ENCODE data around the gene BRAF.
"Not testable (repeated sequence)": the region's sequence is repeated elsewhere in the genome, so short reads cannot be mapped to it uniquely, and the experiment has no call there.

Gene BRAF

DNA sequence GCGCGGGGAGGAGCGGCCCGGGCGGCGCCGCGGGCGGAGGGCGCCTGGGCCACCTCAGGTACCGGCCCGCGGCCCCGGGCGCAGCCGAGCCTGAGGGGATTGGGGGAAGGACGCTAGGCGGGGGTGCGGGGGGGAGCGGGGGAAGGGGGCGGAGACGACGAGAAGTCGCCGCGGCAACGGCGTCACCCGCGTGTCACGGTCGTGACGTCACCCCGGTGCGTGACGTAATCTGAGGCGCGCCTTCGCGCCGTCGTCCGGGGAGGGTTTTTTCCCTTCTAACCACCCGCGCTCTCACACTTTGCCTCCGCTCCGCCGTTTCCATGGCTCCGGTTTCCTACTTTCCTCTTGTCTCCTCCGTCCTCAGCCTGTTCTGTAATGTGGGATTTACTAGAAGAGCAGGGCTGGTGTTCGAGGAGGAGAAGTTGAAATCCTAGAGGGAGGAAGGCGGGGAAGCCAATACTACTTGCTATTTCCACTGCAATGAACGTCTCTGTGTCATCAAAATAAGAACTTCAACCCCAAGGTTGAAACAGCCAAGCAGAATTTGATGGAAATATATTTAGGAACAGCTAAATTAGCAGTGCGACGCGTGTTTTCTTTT lies at the start of gene BRAF:
Gene BRAF (minus strand): TSS at position 109 of the 601 bp plus-strand sequence. CDS start 226 bp downstream, outside the sequence.
- peak within 1 kb of the TSS; percentile 82 for H3K9ac ChIP-seq (ENCODE audit: insufficient read length, low read depth)
- TF ChIP-seq SUZ12 (IDR thresholded peaks at IDR 0.05; ENCODE audit: extremely low read depth, insufficient read depth, insufficient read length) (no peak), YY1 (IDR thresholded peaks at IDR 0.05; ENCODE audit: insufficient read depth, insufficient read length) (no peak), ZNF274 (IDR thresholded peaks at IDR 0.05; ENCODE audit: low read depth, low read length) (no peak)

DNA sequence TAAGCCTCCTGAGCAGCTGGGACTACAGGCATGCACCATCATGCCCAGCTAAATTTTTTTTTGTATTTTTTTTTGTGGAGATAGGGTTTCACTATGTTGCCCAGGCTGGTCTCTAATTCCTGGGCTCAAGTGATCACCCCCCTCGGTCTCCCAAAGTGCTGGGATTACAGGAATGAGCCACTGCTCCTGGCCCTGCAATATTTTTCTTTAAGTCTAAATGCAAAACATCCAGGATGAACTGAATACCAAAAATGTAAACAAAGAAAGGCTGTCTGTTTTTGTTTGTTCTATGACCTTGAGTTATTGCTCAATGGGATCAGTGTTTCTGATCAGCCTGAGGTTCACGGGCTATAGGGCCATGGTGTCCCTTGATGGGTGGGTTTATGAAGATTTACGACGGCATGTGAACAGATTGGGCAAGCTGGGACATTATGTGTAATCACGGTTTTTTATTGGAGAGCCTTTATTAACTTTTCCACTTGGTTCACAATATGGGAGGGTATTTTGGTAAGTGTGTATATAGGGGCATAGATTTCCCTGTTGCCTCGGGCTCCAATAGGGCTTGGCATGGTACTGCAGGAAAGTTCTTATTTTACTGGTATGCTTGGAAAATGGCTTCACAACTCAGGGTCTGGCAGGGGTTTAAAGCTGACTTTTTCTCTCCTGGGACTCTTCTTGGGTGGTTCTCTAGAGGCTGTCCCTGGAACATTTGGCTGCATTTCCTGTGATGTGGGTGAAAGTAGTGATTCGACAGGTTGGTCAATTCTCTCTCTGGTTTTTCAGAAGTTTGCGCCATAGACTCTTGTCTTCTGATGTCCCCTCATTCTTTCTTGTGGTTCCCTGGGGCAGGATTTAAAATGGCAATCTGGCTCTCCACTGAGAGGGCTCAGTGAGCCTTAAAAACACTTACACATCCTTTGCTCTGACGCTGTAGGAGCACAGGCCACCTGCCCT lies 48.4 kb upstream of the BRAF start:
- no peak overlapping the region for H3K4me3 ChIP-seq (ENCODE audit: insufficient read length, low read depth)
- H3K4me1 ChIP-seq (ENCODE audit: insufficient read depth, insufficient read length), result no peaks in the 10 kb centered on the region
- H3K27me3 ChIP-seq (ENCODE audit: insufficient read depth, insufficient read length), result no peaks in the 10 kb centered on the region
- DNase-seq (ENCODE audit: low read depth, low spot score), result no peak
- H3K9ac ChIP-seq (ENCODE audit: insufficient read length, low read depth), result no peak overlapping the region
- TF ChIP-seq YY1 (IDR thresholded peaks at IDR 0.05; ENCODE audit: insufficient read depth, insufficient read length) (no peak), SUZ12 (IDR thresholded peaks at IDR 0.05; ENCODE audit: extremely low read depth, insufficient read depth, insufficient read length) (no peak), ZNF274 (IDR thresholded peaks at IDR 0.05; ENCODE audit: low read depth, low read length) (no peak)
- H3K36me3 ChIP-seq (ENCODE audit: insufficient read depth, insufficient read length, low read length), result no peaks in the 10 kb centered on the region
- no peaks in the 10 kb centered on the region for H3K9me3 ChIP-seq (ENCODE audit: insufficient read depth, low read length)

More for the DNA sequence above, at the start of gene BRAF:
- no peaks in the 10 kb centered on the region for H3K4me1 ChIP-seq (ENCODE audit: insufficient read depth, insufficient read length)
- peak; percentile 78 for DNase-seq (ENCODE audit: low read depth, low spot score)
- no peaks in the 10 kb centered on the region for H3K27me3 ChIP-seq (ENCODE audit: insufficient read depth, insufficient read length)
- H3K9me3 ChIP-seq (ENCODE audit: insufficient read depth, low read length), result no peaks in the 10 kb centered on the region
- H3K4me3 ChIP-seq (ENCODE audit: insufficient read length, low read depth), result peak within 1 kb of the TSS; percentile 80
- H3K36me3 ChIP-seq (ENCODE audit: insufficient read depth, insufficient read length, low read length), result no peaks in the 10 kb centered on the region

DNA sequence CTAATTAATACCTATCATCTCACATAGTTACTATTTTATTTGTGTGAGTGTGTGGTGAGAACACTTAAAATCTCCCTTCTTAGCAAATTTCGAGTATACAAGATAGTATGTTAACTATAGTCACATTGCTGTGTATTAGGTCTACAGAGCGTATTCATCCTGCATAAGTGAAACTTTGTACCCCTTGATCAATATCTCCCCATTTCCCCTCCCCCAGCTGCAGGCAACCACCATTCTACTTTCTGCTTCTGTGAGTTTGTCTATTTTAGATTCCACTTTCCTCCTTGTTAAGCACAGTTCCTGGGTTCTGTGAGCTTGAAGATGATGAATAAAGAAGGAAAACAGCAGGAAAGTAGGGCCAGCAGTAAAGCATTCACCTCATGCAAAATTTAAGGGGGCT lies 47.6 kb upstream of the BRAF start:
- Histone ChIP-seq H3K36me3 (ENCODE audit: insufficient read depth, insufficient read length, low read length) (no peaks in the 10 kb centered on the region), H3K4me1 (ENCODE audit: insufficient read depth, insufficient read length) (no peaks in the 10 kb centered on the region)

DNA sequence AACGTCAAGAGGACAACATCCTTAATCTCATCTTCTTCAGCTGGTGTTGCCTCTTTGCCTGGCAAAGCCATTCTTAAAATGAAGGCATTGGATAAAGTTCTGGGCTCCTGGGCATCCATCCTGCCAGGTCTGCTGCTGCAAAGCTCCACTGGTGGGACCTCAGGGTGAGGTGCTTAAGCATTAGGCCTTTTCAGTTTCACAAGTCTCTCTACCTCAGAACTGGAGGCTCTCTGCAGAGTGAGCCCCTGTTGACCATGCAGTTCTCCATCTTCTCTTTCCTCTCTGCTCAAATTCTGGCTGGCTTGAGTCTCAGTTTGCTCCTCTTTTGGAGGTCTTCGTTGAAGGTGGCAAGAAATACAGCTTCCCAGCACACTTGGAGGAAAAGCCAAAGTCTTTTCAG lies 42.7 kb upstream of the BRAF start:
- DNase-seq (ENCODE audit: low read depth, low spot score), result no peak
- Histone ChIP-seq H3K9me3 (ENCODE audit: insufficient read depth, low read length) (no peaks in the 10 kb centered on the region), H3K9ac (ENCODE audit: insufficient read length, low read depth) (no peak overlapping the region), H3K27me3 (ENCODE audit: insufficient read depth, insufficient read length) (no peaks in the 10 kb centered on the region), H3K4me3 (ENCODE audit: insufficient read length, low read depth) (no peak overlapping the region), H3K4me1 (ENCODE audit: insufficient read depth, insufficient read length) (no peaks in the 10 kb centered on the region), H3K36me3 (ENCODE audit: insufficient read depth, insufficient read length, low read length) (no peaks in the 10 kb centered on the region)
- TF ChIP-seq YY1 (IDR thresholded peaks at IDR 0.05; ENCODE audit: insufficient read depth, insufficient read length), result no peak
- TF ChIP-seq ZNF274 (IDR thresholded peaks at IDR 0.05; ENCODE audit: low read depth, low read length), result no peak
- TF ChIP-seq SUZ12 (IDR thresholded peaks at IDR 0.05; ENCODE audit: extremely low read depth, insufficient read depth, insufficient read length), result no peak

More for the DNA sequence above, 47.6 kb upstream of the BRAF start:
- DNase-seq (ENCODE audit: low read depth, low spot score), result no peak
- H3K27me3 ChIP-seq (ENCODE audit: insufficient read depth, insufficient read length), result no peaks in the 10 kb centered on the region
- TF ChIP-seq YY1 (IDR thresholded peaks at IDR 0.05; ENCODE audit: insufficient read depth, insufficient read length), result no peak
- TF ChIP-seq SUZ12 (IDR thresholded peaks at IDR 0.05; ENCODE audit: extremely low read depth, insufficient read depth, insufficient read length), result no peak
- no peak for TF ChIP-seq ZNF274 (IDR thresholded peaks at IDR 0.05; ENCODE audit: low read depth, low read length)
- H3K9ac ChIP-seq (ENCODE audit: insufficient read length, low read depth), result no peak overlapping the region
- H3K9me3 ChIP-seq (ENCODE audit: insufficient read depth, low read length), result no peaks in the 10 kb centered on the region
- H3K4me3 ChIP-seq (ENCODE audit: insufficient read length, low read depth), result no peak overlapping the region

DNA sequence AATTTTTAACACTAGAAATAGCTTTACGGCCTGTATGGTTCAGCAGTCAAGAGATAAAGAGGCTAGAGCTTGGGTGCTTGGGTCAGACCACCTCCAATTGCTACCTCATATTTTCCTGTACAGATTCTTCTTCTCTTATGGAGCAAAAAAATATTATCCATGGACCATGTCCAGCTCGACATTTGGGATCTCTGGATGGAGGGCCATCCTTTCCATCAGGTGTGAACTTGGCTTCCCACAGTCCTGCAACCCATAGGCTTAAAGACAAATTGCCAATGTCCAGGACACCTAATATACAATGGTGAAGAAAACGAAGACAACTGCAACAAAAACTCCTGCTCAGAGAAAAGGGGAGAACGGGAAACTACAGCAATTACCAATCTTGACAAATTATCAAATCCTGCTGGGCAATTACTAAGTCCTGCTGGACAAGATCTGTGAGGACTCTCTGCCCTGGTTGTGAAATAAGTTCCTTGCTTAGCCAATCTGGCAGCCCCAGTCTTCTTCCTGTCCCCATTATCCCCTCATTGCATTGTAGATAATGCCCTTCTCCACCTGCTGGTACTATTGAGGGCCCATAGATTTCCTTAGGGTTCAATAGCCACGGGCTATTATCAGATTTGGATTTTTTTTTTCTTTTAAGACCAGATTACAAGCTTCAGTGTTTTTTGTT lies 42.0 kb upstream of the BRAF start:
- Histone ChIP-seq H3K27me3 (ENCODE audit: insufficient read depth, insufficient read length) (no peaks in the 10 kb centered on the region), H3K9ac (ENCODE audit: insufficient read length, low read depth) (no peak overlapping the region), H3K4me3 (ENCODE audit: insufficient read length, low read depth) (no peak overlapping the region), H3K9me3 (ENCODE audit: insufficient read depth, low read length) (no peaks in the 10 kb centered on the region), H3K4me1 (ENCODE audit: insufficient read depth, insufficient read length) (no peaks in the 10 kb centered on the region), H3K36me3 (ENCODE audit: insufficient read depth, insufficient read length, low read length) (no peaks in the 10 kb centered on the region)
- no peak for DNase-seq (ENCODE audit: low read depth, low spot score)
- TF ChIP-seq SUZ12 (IDR thresholded peaks at IDR 0.05; ENCODE audit: extremely low read depth, insufficient read depth, insufficient read length) (no peak), ZNF274 (IDR thresholded peaks at IDR 0.05; ENCODE audit: low read depth, low read length) (no peak), YY1 (IDR thresholded peaks at IDR 0.05; ENCODE audit: insufficient read depth, insufficient read length) (no peak)

DNA sequence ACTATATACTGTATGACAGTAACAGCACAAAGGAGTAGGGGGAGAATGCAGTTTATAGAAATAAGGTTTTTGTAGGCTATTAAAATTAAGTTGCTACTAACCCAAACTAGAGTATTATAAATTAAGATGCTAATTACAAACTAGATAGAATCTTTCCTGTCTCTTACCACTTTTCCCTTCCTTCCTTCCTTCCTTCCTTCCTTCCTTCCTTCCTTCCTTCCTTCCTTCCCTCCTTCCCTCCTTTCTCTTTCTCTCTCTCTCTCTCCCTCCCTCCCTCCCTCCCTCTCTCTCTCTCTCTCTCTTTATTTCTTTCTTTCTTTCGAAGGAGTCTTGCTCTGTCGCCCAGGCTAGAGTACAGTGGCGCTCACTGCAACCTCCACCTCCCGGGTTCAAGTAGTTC lies 36.4 kb upstream of the BRAF start:
- H3K4me1 ChIP-seq (ENCODE audit: insufficient read depth, insufficient read length), result no peaks in the 10 kb centered on the region
- no peaks in the 10 kb centered on the region for H3K27me3 ChIP-seq (ENCODE audit: insufficient read depth, insufficient read length)
- DNase-seq (ENCODE audit: low read depth, low spot score), result no peak
- no peaks in the 10 kb centered on the region for H3K36me3 ChIP-seq (ENCODE audit: insufficient read depth, insufficient read length, low read length)
- no peak overlapping the region for H3K4me3 ChIP-seq (ENCODE audit: insufficient read length, low read depth)
- peaks cover 12% of the 10 kb centered on the region; the same call in 1 of the 2 replicates for H3K9me3 ChIP-seq (ENCODE audit: insufficient read depth, low read length)
- no peak overlapping the region for H3K9ac ChIP-seq (ENCODE audit: insufficient read length, low read depth)
- TF ChIP-seq SUZ12 (IDR thresholded peaks at IDR 0.05; ENCODE audit: extremely low read depth, insufficient read depth, insufficient read length) (no peak), YY1 (IDR thresholded peaks at IDR 0.05; ENCODE audit: insufficient read depth, insufficient read length) (no peak), ZNF274 (IDR thresholded peaks at IDR 0.05; ENCODE audit: low read depth, low read length) (no peak)

DNA sequence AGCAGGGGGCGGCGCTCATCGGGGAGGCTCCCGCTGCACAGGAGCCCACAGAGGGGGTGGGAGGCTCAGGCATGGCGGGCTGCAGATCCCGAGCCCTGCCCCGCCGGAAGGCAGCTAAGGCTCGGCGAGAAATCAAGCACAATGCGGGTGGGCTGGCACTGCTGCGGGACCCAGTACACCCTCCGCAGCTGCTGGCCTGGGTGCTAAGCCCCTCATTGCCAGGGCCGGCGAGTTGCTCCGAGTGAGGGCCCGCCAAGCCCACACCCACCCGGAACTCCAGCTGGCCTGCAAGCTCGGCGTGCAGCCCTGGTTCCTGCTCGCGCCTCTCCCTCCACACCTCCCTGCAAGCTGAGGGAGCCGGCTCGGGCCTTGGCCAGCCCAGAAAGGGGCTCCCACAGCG lies 32.3 kb upstream of the BRAF start:
- DNase-seq (ENCODE audit: low read depth, low spot score); H3K4me1 ChIP-seq (ENCODE audit: insufficient read depth, insufficient read length); H3K9ac ChIP-seq (ENCODE audit: insufficient read length, low read depth); H3K27me3 ChIP-seq (ENCODE audit: insufficient read depth, insufficient read length); H3K4me3 ChIP-seq (ENCODE audit: insufficient read length, low read depth); H3K36me3 ChIP-seq (ENCODE audit: insufficient read depth, insufficient read length, low read length): not testable (repeated sequence)
- peaks cover 12% of the 10 kb centered on the region; the same call in 1 of the 2 replicates for H3K9me3 ChIP-seq (ENCODE audit: insufficient read depth, low read length)
